Tracheal epithelial cell (primary cell): Measurements from ENCODE around the gene CHAF1B. TPM values are rescaled to one million over a fixed set of nuclear protein-coding genes. Genes with fewer than 3 reads are reported as not detected.

Source experiments
- total RNA-seq: library from RNA; depleted of rRNA; stranded (reverse); fragments of >200 nt; gene quantifications from 2 replicates; pipeline ENCODE4 v1.2.1, GENCODE V29; 2014

CHAF1B gene
- 1.4 and 2.1 TPM in 2 replicates for total RNA-seq

GRCh38 chr21:36385233-36386030, at the start of gene CHAF1B:
Gene CHAF1B, plus strand, starts transcription at chr21:36385392. Its CDS starts 745 bp downstream, at chr21:36386137.

Other genes starting within 250 kb of the CHAF1B start
- 10.7 and 14.2 TPM in 2 replicates for gene DOP1B, start 228.6 kb upstream of the CHAF1B start, total RNA-seq
- 55.0 and 65.3 TPM in 2 replicates for gene MORC3, start 65.2 kb upstream of the CHAF1B start, total RNA-seq
- gene CLDN14, start 94.7 kb downstream of the CHAF1B start, total RNA-seq, result 1.4 TPM in 1 of 2 replicates, not detected in the other